Sigmoid colon (tissue), 3 donors: ENCODE measurements around the gene KLK4.

Experiments used
- POLR2A ChIP-seq, 2 donors: fragments of 450-650 bp; IDR thresholded peaks; one replicate each; pipeline ENCODE4 v1.6.1; 2016; ENCODE audit warnings: antibody characterized with exemption in 2 of 2, mild to moderate bottlenecking in 2 of 2, moderate library complexity in 2 of 2
- TF ChIP-seq, protein P1 (sequence below), 4 experiments: fragments of 450-650 bp in 3 of 4; fragments of 200-600 bp in 1 of 4; IDR thresholded peaks; one replicate each; pipeline ENCODE4 v1.5.1; 2016 to 2019; ENCODE audit warnings: antibody characterized with exemption in 4 of 4, mild to moderate bottlenecking in 3 of 4, moderate library complexity in 2 of 4

DNA sequence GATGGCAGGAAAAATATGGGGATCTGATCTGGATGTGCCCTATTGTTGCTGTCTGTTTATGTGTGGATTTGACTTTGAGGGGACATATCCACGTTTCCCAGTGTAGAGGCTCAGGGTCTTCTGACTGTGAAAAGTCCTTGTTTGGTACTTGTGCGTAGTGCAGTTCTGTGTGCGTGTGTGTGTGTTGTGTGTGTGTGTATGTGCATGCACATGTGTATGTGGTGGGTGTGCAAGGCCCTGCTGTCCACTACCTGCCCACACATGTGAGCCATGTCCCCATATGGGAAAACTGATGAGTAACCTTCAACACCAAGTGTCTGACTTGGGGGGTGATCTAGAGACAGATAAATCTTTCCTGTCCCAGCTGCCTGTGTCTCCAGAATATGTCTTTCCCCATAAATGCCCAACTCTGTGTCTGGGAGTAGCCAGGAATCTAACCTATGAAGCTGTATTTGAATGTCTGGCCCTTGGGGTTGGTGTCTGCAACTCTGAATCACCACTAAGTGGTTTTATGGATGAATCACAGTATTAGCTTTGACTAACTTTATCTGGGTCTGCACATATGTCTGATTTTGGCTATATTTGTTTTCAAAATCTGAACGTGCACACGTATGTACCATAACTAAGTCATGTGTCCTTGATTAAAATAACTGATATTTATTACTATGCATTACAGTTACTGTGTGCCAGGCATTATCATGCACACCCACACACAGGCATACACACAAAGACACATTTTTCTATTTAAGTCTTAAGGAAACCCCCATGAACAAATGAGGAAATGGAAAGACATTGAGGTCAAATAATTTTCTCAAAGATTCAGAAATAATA lies 20.6 kb downstream of the KLK4 start:
- TF ChIP-seq, protein P1, sequence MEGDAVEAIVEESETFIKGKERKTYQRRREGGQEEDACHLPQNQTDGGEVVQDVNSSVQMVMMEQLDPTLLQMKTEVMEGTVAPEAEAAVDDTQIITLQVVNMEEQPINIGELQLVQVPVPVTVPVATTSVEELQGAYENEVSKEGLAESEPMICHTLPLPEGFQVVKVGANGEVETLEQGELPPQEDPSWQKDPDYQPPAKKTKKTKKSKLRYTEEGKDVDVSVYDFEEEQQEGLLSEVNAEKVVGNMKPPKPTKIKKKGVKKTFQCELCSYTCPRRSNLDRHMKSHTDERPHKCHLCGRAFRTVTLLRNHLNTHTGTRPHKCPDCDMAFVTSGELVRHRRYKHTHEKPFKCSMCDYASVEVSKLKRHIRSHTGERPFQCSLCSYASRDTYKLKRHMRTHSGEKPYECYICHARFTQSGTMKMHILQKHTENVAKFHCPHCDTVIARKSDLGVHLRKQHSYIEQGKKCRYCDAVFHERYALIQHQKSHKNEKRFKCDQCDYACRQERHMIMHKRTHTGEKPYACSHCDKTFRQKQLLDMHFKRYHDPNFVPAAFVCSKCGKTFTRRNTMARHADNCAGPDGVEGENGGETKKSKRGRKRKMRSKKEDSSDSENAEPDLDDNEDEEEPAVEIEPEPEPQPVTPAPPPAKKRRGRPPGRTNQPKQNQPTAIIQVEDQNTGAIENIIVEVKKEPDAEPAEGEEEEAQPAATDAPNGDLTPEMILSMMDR (IDR thresholded peaks at IDR 0.05): no peak
- no peak for TF ChIP-seq POLR2A (IDR thresholded peaks at IDR 0.05)
